Calu3 (cell line): Measurements from ENCODE around the gene NRM. TPM values are rescaled to one million over a fixed set of nuclear protein-coding genes. Genes with fewer than 3 reads are reported as not detected.
"Not testable (repeated sequence)": the region's sequence is repeated elsewhere in the genome, so short reads cannot be mapped to it uniquely, and the experiment has no call there.

Experiments used
- BruUV-seq: library from RNA; stranded (reverse); fragments of 400-500 nt; replicated peaks from 2 replicates; lab custom pipeline; 2021; lab: Mats Ljungman, UMichigan
- CTCF ChIA-PET: fragments of 300-600 bp; sonication (Branson Sonifier 250); formaldehyde crosslinking; loops from one replicate; lab custom pipeline; 2022; ENCODE audit warnings: antibody characterized with exemption; lab: Charles Lee
- DNase-seq: peaks from one replicate; pipeline ENCODE4 v3.0.0; 2022
- H3K27ac Mint-ChIP-seq: one replicate; pipeline ENCODE4 v1.8.0; 2022; ENCODE audit warnings: mixed read lengths; ENCODE audit not compliant: unreplicated experiment
- H3K27me3 Mint-ChIP-seq: one replicate; pipeline ENCODE4 v1.8.0; 2022; ENCODE audit warnings: mixed read lengths; ENCODE audit not compliant: unreplicated experiment
- H3K36me3 Mint-ChIP-seq: one replicate; pipeline ENCODE4 v1.8.0; 2022; ENCODE audit warnings: mild to moderate bottlenecking, moderate library complexity, mixed read lengths; ENCODE audit not compliant: insufficient read depth, unreplicated experiment
- H3K4me1 Mint-ChIP-seq: one replicate; pipeline ENCODE4 v1.8.0; 2022; ENCODE audit warnings: mild to moderate bottlenecking, low read depth, mixed read lengths; ENCODE audit not compliant: unreplicated experiment
- H3K4me3 Mint-ChIP-seq: one replicate; pipeline ENCODE4 v1.8.0; 2022; ENCODE audit warnings: mild to moderate bottlenecking, low read depth, moderate library complexity, mixed read lengths; ENCODE audit not compliant: unreplicated experiment
- H3K9me3 Mint-ChIP-seq: one replicate; pipeline ENCODE4 v1.8.0; 2022; ENCODE audit warnings: low read depth, mixed read lengths; ENCODE audit not compliant: unreplicated experiment
- intact Hi-C: fragments of 100-400 bp; cut with micrococcal nuclease; formaldehyde crosslinking; loops from one replicate; pipeline ENCODE4 v1.10.0; 2022; ENCODE audit not compliant: unreplicated experiment
- total RNA-seq: library from RNA; stranded (reverse); gene quantifications from 2 replicates; pipeline ENCODE4 v1.2.3, GENCODE V29; 2022
- TF ChIP-seq, protein P1 (sequence below): fragments of 200-600 bp; IDR thresholded peaks from one replicate; pipeline ENCODE4 v1.8.0; 2022; ENCODE audit warnings: antibody characterized with exemption; ENCODE audit not compliant: unreplicated experiment

NRM gene
- total RNA-seq, 1 experiment from 2014 or later: 30.2 TPM

DNA sequence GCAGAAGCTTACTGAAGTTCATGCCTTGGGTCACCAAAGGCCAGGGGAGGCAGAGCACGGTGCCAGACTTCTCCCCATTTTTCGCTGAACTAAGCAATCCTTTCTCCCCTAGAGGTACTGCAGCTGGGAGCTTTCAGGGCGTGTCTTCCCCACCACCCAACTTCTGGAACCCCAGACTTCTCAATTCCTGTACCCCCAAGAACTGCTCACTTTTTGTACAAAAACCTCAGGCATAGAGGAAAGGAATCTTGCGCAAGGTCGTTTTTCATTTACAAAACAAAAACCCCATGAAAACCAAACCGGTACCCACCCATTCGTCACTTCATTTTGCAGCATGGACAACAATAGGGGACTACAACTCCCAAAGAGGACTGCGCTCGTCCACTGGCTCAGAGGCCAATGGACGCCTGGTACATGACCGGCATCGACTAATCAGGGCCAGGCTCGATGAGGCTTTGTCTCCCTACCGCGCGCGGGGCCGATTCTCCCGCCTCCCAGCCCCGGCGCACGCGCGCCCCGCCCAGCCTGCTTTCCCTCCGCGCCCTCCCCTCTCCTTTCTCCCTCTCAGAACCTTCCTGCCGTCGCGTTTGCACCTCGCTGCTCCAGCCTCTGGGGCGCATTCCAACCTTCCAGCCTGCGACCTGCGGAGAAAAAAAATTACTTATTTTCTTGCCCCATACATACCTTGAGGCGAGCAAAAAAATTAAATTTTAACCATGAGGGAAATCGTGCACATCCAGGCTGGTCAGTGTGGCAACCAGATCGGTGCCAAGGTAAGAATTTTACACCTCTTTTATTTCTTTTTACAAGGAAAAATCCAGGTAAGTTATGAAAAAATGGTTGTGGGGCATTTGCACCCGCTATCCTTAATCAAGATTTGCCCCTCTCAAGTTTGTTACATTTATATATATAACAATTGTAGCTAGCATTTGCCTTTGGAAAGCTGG, 29.3 kb upstream of the NRM start, which contains the start of gene TUBB:
Gene TUBB, plus strand, starts transcription at position 562 of the 947 bp plus-strand sequence. Its CDS starts 155 bp downstream, at position 717.
- H3K27ac Mint-ChIP-seq: peak within 1 kb of the TSS; percentile 86
- H3K36me3 Mint-ChIP-seq: peaks cover 84% of the 10 kb centered on the region
- H3K4me3 Mint-ChIP-seq: peak within 1 kb of the TSS; percentile 92
- H3K27me3 Mint-ChIP-seq: no peaks in the 10 kb centered on the region
- TF ChIP-seq, protein P1, sequence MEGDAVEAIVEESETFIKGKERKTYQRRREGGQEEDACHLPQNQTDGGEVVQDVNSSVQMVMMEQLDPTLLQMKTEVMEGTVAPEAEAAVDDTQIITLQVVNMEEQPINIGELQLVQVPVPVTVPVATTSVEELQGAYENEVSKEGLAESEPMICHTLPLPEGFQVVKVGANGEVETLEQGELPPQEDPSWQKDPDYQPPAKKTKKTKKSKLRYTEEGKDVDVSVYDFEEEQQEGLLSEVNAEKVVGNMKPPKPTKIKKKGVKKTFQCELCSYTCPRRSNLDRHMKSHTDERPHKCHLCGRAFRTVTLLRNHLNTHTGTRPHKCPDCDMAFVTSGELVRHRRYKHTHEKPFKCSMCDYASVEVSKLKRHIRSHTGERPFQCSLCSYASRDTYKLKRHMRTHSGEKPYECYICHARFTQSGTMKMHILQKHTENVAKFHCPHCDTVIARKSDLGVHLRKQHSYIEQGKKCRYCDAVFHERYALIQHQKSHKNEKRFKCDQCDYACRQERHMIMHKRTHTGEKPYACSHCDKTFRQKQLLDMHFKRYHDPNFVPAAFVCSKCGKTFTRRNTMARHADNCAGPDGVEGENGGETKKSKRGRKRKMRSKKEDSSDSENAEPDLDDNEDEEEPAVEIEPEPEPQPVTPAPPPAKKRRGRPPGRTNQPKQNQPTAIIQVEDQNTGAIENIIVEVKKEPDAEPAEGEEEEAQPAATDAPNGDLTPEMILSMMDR: no peak
- peaks cover 3% of the 10 kb centered on the region for H3K9me3 Mint-ChIP-seq
- CTCF ChIA-PET: interaction anchor here (1.2 to 5.0 kb wide), 4 partner anchors 11 to 41 kb away, joined by 4 to 72 read pairs (median 9); no protein-coding TSS in a partner anchor
- peak; percentile 98 for DNase-seq
- intact Hi-C loops: loop anchor here (5.0 to 10.0 kb wide), 3 partner anchors 103 to 235 kb away; partner anchors contain the start of genes HLA-E, MRPS18B and PPP1R10
- peaks cover 59% of the 10 kb centered on the region for H3K4me1 Mint-ChIP-seq
- BruUV-seq: TSS peak; percentile 61

DNA sequence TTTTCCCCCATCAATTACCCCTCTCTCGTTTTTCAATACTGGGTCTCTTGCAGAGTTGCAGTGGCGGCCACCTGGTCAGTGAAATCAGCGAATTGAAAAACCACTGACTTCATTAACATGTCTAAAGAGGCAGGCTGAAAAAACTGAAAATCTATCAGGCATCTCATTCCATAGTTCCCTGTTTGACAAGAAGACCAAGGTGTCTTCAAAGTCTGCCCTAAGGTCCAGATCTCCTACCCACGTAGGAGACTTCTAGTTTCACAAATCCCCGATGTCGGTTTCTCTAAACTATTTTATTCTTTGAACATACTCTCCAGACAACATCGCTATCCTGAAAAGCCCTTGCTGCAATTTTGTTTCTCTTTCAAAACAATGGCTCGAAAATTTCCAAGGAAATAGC, 28.6 kb upstream of the NRM start:
- Mint-ChIP-seq H3K4me3 (peak overlapping the region; percentile 92), H3K9me3 (peaks cover 3% of the 10 kb centered on the region), H3K4me1 (peaks cover 52% of the 10 kb centered on the region), H3K36me3 (peaks cover 84% of the 10 kb centered on the region), H3K27ac (peak overlapping the region; percentile 86), H3K27me3 (no peaks in the 10 kb centered on the region)
- no peak for DNase-seq
- TF ChIP-seq, protein P1: no peak
- intact Hi-C loops: no loop called here
- CTCF ChIA-PET: interaction anchor here (0.7 to 3.3 kb wide), 4 partner anchors 12 to 300 kb away, joined by 4 to 14 read pairs (median 4); no protein-coding TSS in a partner anchor
- no TSS peak for BruUV-seq

DNA sequence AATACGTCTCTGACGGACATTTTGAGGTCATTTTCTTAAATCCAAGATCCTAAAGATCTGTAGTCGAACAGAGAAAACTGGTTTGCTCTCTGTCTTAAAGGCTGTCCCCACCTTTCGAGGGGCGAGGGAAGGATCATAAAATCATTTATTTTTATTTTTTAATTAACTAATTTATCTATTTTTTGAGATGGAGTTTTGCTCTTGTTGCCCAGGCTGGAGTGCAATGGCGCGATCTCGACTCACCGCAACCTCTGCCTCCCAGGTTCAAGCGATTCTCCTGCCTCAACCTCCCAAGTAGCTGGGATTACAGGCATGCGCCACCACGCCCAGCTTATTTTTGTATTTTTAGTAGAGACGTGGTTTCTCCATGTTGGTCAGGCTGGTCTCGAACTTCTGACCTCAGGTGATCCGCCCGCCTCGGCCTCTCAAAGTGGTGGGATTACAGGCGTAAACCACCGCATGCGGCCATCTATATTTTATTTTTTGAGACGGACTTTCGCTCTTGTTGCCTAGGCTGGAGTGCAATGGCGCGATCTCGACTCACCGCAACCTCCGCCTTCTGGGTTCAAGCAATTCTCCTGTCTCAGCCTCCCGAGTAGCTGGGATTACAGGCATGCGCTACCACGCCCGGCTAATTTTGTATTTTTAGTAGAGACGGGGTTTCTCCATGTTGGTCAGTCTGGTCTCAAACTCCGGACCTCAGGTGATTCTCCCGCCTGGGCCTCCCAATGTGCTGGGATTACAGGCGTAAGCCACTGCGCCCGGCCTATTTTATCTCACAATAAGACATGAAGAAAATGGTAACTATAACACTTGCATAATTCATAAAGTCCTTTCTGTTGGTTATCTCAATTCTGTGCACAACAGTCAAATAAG, 27.3 kb upstream of the NRM start:
- peaks cover 39% of the 10 kb centered on the region for H3K4me1 Mint-ChIP-seq
- not testable (repeated sequence) for DNase-seq, BruUV-seq, H3K9me3 Mint-ChIP-seq, H3K27me3 Mint-ChIP-seq
- CTCF ChIA-PET: interaction anchor here (0.8 to 1.2 kb wide), 6 partner anchors 9 to 39 kb away, joined by 3 to 14 read pairs (median 5); partner anchors contain the start of gene NRM
- peak overlapping the region; percentile 95 for H3K27ac Mint-ChIP-seq
- H3K4me3 Mint-ChIP-seq: peak overlapping the region; percentile 95
- peaks cover 76% of the 10 kb centered on the region for H3K36me3 Mint-ChIP-seq
- intact Hi-C loops: loop anchor here (1.0 kb wide), 1 partner anchor 27 kb away; no protein-coding TSS in a partner anchor

DNA sequence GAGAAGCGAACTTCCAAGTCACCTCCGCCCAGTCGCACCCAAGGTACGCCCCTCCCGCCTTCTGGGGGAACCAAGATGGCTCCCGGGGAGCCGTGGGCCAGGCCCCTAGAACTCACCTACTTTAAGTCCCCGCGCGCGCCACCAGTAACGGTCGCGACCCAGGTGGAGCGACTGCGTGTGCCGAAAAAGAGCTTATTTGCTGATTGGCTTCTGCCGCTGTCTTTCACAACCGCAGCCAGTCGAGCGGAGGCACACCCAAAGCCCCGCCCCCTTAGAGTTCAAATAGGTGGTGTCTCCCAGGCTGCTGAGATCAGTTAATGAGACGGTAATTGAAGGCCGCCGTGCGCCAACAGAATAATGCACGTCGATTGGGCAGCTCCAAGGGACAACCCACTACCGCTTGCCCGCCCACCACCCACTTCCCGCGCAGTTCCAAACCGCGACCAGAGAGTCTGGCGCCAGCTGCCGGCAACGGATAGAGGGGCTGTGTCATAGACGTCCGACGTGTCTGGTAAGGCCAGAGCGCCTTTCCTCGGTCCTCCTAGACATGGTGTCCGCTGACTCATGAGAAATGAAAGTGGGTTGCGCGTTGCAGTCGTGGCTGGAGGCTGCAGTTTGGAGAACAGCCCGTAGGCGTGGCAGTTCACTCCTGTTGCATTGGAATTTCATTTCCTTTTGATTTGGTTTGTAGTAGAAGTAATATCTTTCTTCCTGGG, 26.5 kb upstream of the NRM start, which contains the start of gene MDC1:
Gene MDC1, minus strand, starts transcription at position 153 of the 716 bp plus-strand sequence. CDS start 2,106 bp downstream, outside the sequence.
- BruUV-seq: no TSS peak
- intact Hi-C loops: no loop called here
- CTCF ChIA-PET: interaction anchor here (0.6 to 1.5 kb wide), 11 partner anchors 8 to 235 kb away, joined by 3 to 14 read pairs (median 5); partner anchors contain the start of genes DHX16 and NRM
- H3K4me1 Mint-ChIP-seq: peaks cover 38% of the 10 kb centered on the region
- H3K9me3 Mint-ChIP-seq: peaks cover 3% of the 10 kb centered on the region
- DNase-seq: peak; percentile 99
- peak within 1 kb of the TSS; percentile 95 for H3K4me3 Mint-ChIP-seq
- H3K36me3 Mint-ChIP-seq: peaks cover 73% of the 10 kb centered on the region
- peak within 1 kb of the TSS; percentile 95 for H3K27ac Mint-ChIP-seq
- TF ChIP-seq, protein P1: no peak
- no peaks in the 10 kb centered on the region for H3K27me3 Mint-ChIP-seq
